ENCODE results near the gene GAMT. TPM values are rescaled to one million over a fixed set of nuclear protein-coding genes. Genes with fewer than 3 reads are reported as not detected.

Gene GAMT
- polyA plus RNA-seq, 1 experiment: 26.9 TPM

DNA sequence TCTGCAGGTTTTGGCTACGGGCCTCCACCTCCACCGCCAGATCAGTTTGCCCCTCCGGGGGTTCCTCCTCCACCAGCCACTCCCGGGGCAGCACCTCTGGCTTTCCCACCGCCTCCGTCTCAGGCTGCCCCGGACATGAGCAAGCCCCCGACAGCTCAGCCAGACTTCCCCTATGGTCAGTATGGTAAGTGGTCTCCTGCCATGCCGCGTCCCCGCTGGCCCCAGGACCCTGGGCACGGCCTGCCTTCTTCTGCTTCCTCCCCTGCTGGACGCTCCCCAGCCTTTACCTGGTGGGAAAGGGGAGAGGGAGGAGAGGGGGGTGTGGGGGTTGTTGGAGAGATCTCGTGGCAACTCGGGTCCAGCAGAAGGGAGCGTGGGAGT is 31.2 kb upstream of the GAMT start:
- POLR2A ChIA-PET: no interaction called here
- CTCF ChIA-PET: no interaction called here

GRCh38 chr19:1431759-1432506 is 30.6 kb upstream of the GAMT start:
- CTCF ChIA-PET: no interaction called here
- H3K27ac ChIP-seq (ENCODE audit: low read depth, low read length): no peak overlapping the region
- TF ChIP-seq, protein P1, sequence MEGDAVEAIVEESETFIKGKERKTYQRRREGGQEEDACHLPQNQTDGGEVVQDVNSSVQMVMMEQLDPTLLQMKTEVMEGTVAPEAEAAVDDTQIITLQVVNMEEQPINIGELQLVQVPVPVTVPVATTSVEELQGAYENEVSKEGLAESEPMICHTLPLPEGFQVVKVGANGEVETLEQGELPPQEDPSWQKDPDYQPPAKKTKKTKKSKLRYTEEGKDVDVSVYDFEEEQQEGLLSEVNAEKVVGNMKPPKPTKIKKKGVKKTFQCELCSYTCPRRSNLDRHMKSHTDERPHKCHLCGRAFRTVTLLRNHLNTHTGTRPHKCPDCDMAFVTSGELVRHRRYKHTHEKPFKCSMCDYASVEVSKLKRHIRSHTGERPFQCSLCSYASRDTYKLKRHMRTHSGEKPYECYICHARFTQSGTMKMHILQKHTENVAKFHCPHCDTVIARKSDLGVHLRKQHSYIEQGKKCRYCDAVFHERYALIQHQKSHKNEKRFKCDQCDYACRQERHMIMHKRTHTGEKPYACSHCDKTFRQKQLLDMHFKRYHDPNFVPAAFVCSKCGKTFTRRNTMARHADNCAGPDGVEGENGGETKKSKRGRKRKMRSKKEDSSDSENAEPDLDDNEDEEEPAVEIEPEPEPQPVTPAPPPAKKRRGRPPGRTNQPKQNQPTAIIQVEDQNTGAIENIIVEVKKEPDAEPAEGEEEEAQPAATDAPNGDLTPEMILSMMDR (IDR thresholded peaks at IDR 0.05; ENCODE audit: low read depth, low read length): no peak
- peaks cover 3% of the 10 kb centered on the region; the same call in 1 of the 2 replicates for H3K9me3 ChIP-seq (ENCODE audit: control insufficient read depth, insufficient read depth, low read length)
- POLR2A ChIA-PET: no interaction called here
- DNase-seq (ENCODE audit: low read depth, low spot score): no peak
- H3K4me3 ChIP-seq (ENCODE audit: low read depth, low read length): no peak overlapping the region
- H3K27me3 ChIP-seq (ENCODE audit: control insufficient read depth, insufficient read depth, low read length): no peaks in the 10 kb centered on the region

More for the DNA sequence above, 31.2 kb upstream of the GAMT start:
- Histone ChIP-seq H3K27ac (ENCODE audit: low read depth, low read length) (no peak overlapping the region), H3K4me3 (ENCODE audit: low read depth, low read length) (no peak overlapping the region), H3K9me3 (ENCODE audit: control insufficient read depth, insufficient read depth, low read length) (peaks cover 3% of the 10 kb centered on the region; the same call in 1 of the 2 replicates), H3K27me3 (ENCODE audit: control insufficient read depth, insufficient read depth, low read length) (no peaks in the 10 kb centered on the region)
- DNase-seq (ENCODE audit: low read depth, low spot score): no peak
- TF ChIP-seq, protein P1 (IDR thresholded peaks at IDR 0.05; ENCODE audit: low read depth, low read length): no peak

GRCh38 chr19:1430246-1430645 is 28.9 kb upstream of the GAMT start:
- peaks cover 3% of the 10 kb centered on the region; the same call in 1 of the 2 replicates for H3K9me3 ChIP-seq (ENCODE audit: control insufficient read depth, insufficient read depth, low read length)
- H3K27ac ChIP-seq (ENCODE audit: low read depth, low read length): no peak overlapping the region
- no peak overlapping the region for H3K4me3 ChIP-seq (ENCODE audit: low read depth, low read length)
- no peaks in the 10 kb centered on the region for H3K27me3 ChIP-seq (ENCODE audit: control insufficient read depth, insufficient read depth, low read length)
- DNase-seq (ENCODE audit: low read depth, low spot score): no peak
- TF ChIP-seq, protein P1 (IDR thresholded peaks at IDR 0.05; ENCODE audit: low read depth, low read length): no peak
- POLR2A ChIA-PET: no interaction called here
- CTCF ChIA-PET: no interaction called here

GRCh38 chr19:1429750-1430149 is 28.4 kb upstream of the GAMT start:
- ChIA-PET CTCF (no interaction called here), POLR2A (no interaction called here)
- TF ChIP-seq, protein P1 (IDR thresholded peaks at IDR 0.05; ENCODE audit: low read depth, low read length): no peak
- H3K27me3 ChIP-seq (ENCODE audit: control insufficient read depth, insufficient read depth, low read length): no peaks in the 10 kb centered on the region
- DNase-seq (ENCODE audit: low read depth, low spot score): no peak
- peaks cover 3% of the 10 kb centered on the region; the same call in 1 of the 2 replicates for H3K9me3 ChIP-seq (ENCODE audit: control insufficient read depth, insufficient read depth, low read length)
- H3K27ac ChIP-seq (ENCODE audit: low read depth, low read length): no peak overlapping the region
- no peak overlapping the region for H3K4me3 ChIP-seq (ENCODE audit: low read depth, low read length)

DNA sequence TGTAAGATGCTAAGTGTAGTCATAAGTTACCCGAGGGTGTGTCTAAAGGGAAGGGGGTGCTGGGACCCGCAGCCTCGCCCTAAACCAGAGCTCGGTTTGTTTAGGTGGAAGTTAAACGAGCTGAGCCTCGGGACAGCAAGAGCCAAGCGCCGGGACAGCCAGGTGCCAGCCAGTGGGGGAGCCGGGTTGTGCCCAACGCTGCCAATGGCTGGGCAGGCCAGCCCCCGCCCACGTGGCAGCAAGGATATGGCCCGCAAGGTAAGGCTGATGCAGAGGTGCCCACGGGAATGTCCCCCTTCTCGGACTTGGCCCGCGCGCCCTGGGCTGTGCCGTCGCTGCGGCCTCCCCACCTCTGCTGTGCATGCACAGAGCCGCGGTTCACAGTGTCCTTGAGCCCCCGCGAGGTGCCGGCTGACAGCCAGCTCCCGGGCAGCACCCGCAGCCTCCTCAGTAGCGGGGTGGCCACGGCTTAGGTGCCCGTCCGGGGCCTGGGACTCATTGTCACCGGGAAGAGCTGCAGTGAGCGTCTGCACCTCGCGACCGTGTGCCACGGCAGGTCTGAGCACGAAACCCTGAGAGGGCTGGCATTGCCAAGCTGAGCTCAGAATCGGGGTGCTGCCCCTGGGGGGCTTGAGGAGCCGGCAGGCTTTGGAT is 27.5 kb upstream of the GAMT start:
- H3K9me3 ChIP-seq (ENCODE audit: control insufficient read depth, insufficient read depth, low read length): no peaks in the 10 kb centered on the region; the same call in 1 of the 2 replicates
- peak overlapping the region; percentile 21 for H3K27ac ChIP-seq (ENCODE audit: low read depth, low read length)
- DNase-seq (ENCODE audit: low read depth, low spot score): no peak
- no peaks in the 10 kb centered on the region for H3K27me3 ChIP-seq (ENCODE audit: control insufficient read depth, insufficient read depth, low read length)
- no peak overlapping the region for H3K4me3 ChIP-seq (ENCODE audit: low read depth, low read length)
- ChIA-PET POLR2A (no interaction called here), CTCF (no interaction called here)
- TF ChIP-seq, protein P1 (IDR thresholded peaks at IDR 0.05; ENCODE audit: low read depth, low read length): no peak
